Stimulated activated CD4-positive, alpha-beta T cell treated with anti-CD3 and anti-CD28 coated beads, Interleukin-2, amount 100 ng/mL, for 4 hours (primary cell): ENCODE data around the gene VAMP3.
"Not testable (repeated sequence)": the region's sequence is repeated elsewhere in the genome, so short reads cannot be mapped to it uniquely, and the experiment has no call there.

Experiments used
- DNase-seq: peaks from one replicate; pipeline ENCODE4 v3.0.0-alpha.2; 2020; ENCODE audit warnings: low read depth

VAMP3 gene

DNA sequence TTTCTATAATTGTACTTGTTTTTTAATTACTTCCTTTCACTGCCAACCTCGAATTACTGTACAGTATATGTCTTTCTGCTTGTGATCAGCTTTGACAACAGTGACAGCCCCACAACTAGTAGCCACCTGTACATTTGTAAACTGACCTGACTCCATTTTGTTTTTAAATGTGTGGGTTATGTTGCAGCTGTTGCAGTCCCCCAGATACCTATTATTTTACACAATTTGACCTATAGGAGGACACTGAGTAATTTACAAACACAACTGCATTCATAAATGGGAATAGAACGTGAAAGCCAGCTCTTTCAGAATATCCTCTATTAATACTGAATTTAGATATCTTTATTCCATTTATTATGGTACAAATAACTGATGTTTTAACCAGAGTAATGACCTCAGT is 2.5 kb upstream of the VAMP3 start:
- no peak for DNase-seq

DNA sequence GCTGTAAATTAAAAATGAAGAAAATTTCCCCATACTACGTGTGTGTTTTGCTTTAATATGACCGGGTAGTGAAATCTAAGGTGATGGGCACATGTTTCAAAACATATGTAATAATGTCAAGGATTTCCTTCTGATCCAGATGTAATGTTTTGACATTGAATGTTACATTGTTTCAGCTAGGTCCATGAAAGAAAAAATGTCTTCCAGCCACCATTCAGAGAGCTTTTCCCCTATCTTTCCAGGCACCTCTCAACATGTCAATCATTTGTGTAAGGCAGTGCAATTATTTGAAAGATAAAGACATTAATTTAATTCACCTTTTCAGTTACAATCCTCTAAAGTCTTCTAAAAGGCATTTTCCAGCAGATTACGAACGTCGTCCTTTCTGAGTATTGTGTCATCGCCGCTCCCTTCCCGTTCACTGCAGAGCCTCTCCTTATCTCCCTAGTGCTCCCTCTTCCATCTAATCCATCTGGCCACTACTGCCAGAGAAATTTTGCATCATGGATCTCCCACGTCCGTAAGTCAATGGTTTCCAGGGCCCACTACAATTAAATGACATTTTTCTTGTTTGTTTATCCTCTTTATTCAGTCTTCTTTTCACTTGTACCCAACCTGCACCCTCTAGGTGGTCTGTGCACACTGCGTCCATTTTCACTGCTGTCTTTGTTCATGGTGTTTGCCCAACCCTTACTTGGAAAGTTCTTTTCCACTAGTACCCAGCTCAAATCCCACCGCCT is 1.3 kb upstream of the VAMP3 start:
- DNase-seq, result no peak

DNA sequence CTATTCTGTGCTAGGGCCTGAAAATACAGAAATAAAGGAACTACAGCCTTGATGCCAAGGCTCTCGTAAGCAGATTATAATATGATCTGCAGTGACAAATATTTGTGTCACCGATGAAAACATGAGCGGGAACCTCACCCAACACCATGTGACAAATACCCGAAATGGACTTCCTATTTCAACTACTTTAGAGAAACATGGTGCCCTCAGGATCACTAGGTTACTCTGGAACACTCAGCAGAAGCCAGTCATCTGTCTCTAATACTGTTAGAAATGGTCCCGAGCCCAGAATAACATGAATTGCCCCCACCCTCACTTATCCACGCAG is 463 bp upstream of the VAMP3 start:
- no peak for DNase-seq

DNA sequence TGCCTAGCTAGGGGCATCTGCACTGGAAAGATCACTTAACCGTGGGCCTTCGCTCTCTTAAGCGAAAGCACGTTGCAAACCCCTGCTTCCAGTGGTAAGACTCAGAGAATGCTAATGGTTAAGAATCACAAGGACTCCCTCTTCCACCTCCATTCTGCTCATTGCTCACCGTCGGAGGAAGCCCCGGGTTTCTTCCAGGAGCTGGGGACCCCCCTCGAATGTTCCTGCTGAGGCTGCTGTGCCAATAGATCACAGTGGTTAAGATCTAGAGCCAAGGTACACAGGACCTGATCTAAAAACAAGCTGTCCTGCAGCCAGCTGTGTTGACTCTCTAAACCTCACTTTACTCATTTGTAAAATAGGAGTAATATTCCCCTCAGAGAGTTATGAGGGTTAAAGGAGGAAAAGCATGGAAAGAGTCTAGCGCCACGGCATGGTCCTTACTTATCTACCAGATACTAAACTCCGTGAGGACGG is 765 bp downstream of the VAMP3 start:
- no peak for DNase-seq

DNA sequence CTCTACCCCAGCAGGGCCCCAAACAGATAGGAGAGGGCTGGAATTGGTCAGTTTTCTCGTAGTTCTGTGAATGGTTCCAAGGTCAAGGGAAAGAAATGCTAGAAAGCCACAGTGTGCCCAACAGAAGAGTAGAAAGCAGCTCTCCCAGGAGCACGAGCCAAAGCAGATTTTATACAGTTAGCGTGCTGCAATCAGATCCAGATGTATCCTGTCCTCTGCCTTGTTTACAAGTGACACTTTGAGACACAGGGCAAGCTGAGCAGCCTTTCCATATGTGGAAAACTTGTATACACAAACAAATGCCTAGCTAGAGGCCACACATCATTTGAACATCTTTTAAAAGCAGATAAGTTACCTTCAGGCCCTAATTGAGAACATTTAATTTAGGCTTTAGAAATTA is 6.5 kb downstream of the VAMP3 start:
- DNase-seq, result no peak

DNA sequence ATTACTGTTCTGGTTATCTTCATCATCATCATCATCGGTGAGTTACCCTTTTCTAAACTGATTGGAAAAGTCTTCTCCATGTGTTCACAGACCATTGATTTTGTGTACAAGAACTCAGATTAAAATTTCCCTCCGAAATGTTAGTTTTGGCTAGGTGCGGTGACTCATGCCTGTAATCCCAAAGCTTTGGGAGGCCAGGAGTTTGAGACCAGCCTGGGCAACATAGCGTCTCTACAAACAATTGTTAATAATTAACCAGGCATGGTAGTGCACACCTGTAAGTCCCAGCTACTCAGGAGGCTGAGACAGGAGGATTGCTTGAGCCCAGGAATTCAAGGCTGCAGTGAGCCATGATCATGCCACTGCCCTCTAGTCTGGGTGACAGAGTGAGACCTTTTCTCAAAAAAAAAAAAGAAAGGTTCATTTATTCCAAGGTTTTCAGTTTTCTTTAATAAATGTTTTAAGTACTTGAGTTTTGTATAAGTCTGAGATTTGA is 7.1 kb downstream of the VAMP3 start:
- no peak for DNase-seq

DNA sequence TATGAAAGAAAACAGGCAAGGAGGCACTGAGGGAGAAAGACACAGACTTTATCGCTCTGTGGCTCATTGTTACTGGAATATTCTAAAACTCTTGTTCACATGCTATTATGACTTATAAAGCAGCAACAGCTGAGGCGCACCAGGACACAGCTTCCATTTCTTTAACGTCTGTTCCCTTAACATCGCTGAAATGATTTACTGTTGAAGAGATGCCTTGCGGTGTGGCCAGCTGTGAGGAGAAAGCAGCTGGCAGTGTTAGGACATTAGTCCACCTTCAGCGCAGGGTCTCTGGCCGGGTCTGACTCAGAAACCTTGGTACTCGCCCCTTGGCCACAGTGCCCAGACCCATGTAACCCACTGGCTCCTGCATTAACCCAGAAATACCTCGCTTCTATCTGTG is 9.9 kb downstream of the VAMP3 start:
- no peak for DNase-seq

DNA sequence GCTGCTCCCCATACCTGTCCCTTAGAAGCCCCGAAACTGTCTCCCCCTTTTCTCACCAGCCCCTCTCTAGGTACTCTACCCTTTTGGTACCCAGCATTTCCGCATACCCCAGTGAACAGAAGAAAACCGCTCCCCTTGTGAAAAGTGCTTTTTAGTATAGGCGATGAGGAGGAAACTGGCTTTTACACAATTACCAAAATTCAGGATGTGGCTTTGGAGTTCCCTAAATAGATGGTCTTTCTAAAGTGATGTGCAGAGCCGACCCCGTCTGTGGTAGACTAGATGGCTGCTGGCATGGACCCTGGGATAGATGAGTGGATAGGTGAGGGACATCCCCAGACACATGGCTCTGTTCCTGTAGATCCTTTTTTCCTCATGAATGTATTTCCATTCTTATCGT is 10.4 kb downstream of the VAMP3 start:
- no peak for DNase-seq

DNA sequence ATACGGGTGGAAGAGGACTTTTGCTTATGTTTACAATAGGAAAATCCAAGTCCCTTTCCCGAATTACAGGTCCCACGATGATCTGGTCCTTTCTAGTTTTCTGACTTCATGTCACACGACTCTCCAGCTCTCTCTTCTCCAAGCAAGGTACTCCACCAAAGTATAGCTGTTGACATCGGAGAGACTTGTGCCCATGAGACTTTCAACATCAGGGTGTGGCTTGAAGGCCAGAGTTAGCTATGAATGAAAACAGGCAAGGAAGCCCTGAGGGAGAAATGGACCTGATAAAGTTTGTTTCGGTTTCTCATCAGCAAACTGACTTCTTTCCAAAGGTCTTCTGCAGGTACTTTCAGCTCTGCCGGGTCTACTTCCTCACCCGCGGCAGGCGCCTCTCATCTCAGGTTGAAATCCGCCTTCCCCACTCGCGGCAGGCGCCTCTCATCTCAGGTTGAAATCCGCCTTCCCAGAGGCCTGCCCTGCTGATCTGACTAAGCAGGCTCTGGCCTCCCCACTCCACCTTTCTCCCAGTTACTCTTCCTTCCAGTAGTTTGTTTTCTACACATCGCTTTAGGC is 10.9 kb downstream of the VAMP3 start:
- DNase-seq, result no peak

DNA sequence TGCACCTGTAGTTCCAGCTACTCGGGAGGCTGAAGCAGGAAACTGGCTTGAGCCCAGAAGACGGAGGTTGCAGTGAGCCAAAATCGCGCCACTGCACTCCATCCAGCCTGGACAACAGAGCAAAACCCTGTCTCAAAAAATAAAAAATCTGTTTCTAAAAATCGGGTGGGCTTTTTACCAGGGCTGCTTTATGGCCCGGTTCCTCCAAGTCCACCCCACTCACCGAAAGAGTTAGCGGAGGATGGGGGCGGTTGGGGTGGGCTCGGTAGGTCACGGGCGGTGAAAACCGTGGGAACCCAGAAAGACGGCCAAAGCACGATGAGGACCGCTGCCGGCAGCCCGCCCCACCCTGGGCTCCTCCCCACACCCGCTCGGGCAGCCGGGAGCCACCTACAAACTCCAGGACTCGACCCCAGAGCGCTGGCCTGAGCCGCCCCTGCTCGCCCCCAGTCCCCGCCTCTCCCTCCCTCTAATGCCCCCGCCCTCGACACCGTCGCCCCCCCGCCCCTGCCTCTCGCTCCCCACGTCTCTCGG is 12.1 kb downstream of the VAMP3 start:
- DNase-seq, result no peak

DNA sequence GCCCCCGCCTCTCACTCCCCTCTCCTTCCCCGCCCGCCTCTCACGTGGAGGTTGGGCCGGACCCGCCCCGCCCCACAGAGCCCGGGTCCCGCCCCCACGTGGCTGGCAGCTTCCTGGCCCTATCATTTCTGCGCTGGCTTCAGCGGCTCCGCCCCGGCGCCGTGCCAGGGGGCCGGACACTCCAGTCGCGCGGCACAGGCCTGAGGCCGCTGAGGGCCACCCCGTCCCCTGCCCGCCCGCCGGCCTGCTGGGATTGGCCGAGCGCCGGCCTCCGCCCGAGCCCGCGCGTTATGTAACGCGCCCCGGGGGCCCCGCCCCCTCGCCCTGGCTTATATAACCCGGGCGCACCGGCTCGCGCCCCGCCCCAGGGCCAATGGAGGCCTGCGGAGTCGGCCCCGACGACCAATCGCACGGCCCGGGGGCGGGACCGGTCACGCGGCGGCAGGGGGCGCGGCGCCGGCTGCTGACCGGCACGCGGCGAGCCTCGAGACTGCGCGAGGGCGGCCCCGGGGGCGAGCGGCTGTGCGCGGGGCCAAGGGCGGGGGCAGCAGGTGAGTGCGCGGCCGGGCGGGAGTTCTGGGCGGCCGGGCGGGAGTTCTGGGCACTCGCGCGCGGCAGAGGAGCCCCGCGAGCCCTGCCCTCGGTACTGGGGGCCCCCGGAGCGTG is 12.9 kb downstream of the VAMP3 start, which contains the start of gene PER3:
Gene PER3 (plus strand): TSS at position 466 of the 666 bp plus-strand sequence. CDS start 587 bp downstream, outside the sequence.
- DNase-seq, result peak; percentile 86

DNA sequence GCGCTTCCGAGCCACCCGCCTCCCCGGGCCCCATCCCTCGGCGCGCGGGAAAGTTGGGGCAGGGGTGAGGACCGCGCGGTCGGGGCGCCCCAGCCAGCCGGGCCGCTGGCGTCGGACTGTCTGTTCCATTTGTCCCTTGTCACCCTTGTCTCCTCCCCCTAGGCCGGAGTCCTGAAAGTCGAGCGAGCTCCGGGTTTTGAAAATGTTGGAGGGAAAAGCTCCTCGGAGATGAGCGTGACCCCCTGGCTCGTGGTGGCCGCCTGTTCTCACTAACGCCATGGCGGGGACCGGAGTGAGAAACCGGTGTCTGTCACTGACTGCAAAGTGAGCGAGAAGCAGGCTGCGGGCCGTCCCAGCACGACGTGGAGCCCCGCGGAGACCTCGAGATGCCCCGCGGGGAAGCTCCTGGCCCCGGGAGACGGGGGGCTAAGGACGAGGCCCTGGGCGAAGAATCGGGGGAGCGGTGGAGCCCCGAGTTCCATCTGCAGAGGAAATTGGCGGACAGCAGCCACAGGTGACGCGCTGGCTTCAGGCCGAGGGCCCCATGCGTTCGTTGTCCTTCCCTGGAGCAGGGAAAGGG is 13.5 kb downstream of the VAMP3 start:
- DNase-seq, result no peak

DNA sequence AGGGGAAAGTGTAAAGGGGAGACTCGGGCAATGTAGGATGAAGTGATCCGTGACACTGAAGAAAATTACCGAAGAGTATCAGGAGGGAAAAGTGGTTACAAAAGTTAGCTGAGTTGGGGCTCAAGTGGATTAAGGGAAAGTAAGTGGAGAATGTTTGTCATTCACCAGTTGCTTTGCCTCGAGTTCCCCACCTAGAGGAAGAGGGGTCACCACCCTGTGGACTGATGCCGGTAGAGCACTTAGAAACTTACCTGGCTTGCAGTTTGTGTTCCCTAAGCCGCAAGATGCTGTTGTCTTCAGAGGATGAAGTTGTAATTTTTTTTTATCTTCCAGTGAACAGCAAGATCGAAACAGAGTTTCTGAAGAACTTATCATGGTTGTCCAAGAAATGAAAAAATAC is 14.0 kb downstream of the VAMP3 start:
- no peak for DNase-seq

DNA sequence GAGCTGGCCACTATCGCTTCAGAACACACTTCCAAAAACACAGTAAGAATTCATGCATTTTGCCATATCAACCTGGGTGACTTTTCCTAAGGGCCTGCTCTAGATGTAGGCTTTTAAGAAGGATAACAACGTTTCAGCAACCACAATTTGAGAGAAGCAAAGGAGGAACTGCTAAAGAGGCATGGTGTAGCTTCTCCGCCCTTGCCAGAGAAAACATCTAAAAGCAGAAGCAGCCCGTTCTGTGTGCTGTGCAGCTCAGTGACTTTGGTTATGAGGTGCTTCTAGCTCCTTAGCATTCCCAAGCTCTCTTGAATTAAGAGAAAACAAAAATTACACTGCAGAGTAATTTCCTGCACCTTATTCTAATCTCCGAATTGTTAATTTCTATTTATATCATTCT is 15.7 kb downstream of the VAMP3 start:
- no peak for DNase-seq

DNA sequence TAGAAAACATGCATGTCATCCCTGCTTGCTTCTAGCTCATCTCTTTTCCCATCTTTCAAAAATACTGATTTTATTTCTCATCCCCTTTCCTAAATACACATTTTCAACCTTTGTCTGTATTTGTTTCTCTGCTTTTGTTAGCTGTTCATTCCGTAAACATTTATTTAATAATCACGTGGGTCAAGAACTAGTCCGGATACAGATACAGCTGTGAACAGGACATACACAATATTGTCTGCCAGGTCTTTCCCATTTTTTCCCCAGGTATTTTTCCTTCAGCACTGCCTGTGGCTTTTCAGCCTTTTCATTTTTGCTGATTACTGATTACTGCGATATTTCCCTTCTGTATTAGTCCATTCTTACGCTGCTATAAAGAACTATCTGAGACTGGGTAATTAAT is 18.7 kb downstream of the VAMP3 start:
- DNase-seq, result no peak

DNA sequence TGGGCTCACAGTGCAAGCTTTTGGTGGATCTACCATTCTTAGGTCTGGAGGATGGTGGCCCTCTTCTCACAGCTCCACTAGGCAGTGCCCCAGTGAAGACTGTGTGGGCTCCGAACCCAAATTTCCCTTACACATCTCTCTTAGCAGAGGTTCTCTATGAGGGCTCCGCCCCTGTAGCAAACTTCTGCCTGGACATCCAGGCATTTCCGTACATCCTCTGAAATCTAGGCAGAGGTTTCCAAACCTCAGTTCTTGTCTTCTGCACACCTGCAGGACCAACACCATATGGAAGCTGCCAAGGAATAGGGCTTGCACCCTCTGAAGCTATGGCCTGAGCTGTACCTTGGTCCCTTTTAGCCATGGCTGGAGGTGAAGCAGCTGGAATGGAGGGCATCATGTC is 19.9 kb downstream of the VAMP3 start:
- not testable (repeated sequence) for DNase-seq

DNA sequence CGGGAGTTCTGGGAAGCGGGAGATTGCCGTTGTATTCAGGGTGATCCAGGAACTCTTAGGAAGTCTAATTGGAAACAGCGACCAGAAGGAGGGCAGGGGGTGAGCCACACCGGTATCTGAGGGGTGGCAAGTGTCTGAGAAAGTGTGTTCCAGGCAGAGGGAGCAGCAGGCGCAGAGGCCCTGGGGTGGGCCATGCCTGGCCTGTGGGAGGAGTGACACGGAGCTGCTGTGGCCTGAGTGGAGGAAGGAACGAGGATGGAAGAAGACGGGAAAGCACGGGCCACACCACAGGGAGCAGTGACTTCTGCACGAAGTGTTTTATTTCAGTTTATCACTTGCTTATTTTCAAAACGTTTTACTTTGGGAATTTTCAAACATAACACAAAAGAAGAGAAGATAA is 24.3 kb downstream of the VAMP3 start:
- no peak for DNase-seq

DNA sequence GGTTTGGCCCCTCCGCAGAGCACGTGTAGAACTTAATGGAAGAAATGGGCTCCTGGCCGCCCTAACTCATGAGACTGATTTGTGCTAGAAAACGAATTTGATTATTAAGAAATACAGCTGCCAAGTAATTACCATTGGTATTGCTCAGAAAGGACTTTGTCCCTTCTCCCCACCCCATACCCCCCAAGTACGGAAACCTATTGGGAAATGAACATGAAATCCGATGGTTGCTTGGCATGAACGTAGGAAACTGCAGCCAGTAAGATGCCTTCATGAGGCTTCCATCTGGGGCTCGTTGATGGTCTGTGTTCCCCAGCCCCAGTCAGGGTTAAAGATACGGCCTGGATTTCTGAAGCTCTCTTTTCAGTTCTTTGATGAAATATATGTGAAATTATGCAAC is 34.4 kb downstream of the VAMP3 start:
- no peak for DNase-seq

DNA sequence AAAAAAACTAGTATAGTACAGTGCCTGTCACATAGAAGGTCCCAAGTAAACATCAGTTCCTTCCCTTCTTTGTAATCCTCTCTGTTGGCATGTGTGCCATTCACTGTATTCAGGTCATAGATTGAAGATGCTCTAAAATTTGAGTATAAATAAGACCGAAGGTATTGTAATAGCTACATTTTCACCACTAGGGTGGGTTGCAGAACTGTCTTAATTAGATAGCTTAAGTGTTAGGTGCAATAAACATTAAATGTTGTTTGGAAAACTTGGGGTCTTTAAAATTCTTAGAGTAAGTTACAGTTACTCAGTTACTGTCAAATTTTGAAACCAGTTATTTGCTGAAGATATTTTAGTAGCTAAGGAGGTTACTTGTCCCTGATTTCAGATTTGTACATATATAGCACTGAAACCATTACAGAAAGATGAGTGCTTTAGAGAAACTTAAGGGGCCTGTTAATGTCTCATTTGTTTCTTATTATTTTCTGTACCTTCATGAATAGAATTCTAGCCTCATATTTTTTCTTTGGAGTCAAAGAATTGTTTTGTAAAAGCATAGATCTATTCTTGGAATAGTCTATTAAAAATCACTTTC is 37.3 kb downstream of the VAMP3 start:
- no peak for DNase-seq

DNA sequence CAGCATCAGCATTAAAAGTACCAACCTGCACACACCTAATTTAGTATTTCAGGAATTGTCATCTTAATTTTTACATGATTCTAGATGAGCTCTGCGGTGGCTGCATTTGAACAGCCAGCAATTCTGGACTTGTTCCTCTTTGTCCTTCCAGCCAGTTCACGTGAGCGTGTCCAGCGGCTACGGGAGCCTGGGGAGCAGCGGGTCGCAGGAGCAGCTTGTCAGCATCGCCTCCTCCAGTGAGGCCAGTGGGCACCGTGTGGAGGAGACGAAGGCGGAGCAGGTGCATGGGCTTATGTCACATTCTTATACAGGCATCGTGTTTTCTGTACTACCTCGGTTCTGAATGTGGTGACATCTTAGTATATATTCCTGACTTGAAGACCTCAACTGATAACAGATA is 38.6 kb downstream of the VAMP3 start:
- no peak for DNase-seq

DNA sequence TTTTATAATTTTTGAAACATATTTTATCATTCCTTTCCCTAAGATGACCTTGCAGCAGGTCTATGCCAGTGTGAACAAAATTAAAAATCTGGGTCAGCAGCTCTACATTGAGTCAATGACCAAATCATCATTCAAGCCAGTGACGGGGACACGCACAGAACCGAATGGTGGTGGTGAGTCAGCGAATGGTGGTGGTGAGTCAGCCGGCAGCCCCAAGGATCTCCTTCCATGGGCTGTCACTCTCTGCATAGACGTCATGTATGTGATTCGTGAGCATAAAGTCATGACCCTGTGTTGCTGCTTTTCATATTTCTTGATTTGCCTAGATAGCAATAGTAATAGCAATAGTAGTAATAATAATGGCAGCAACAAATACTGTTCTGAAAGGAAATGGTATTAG is 39.3 kb downstream of the VAMP3 start:
- DNase-seq, result no peak

DNA sequence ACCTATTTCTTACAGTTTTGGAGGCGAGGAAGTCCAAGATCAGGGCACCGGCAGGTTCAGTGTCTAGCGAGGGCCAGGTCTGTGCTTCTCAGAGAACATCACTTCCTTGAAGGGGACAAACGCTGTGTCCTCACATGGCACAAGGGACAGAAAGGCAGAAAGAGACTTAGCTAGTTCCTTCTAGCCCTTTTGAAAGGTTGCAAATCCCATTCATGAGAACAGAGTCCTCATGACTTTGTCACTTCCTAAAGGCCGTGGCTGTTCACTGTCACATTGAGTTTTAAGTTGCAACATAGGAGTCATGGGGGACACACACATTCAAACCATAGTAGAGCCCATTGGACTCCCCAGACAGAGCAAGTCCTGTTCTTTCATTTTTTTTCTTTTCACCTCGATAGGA is 40.4 kb downstream of the VAMP3 start:
- no peak for DNase-seq
